SK-N-MC (cell line): Measurements from ENCODE around the gene MCM8.

Source experiments
- EZH2 ChIP-seq: fragments of 200-600 bp; sonication (generic); IDR thresholded peaks from one replicate; pipeline ENCODE4 v1.6.1; 2017; ENCODE audit warnings: antibody characterized with exemption
- POLR2AphosphoS5 ChIP-seq: IDR thresholded peaks from 2 replicates; pipeline ENCODE4 v1.6.1; 2012; ENCODE audit warnings: mild to moderate bottlenecking, low read depth, low read length, borderline replicate concordance

DNA sequence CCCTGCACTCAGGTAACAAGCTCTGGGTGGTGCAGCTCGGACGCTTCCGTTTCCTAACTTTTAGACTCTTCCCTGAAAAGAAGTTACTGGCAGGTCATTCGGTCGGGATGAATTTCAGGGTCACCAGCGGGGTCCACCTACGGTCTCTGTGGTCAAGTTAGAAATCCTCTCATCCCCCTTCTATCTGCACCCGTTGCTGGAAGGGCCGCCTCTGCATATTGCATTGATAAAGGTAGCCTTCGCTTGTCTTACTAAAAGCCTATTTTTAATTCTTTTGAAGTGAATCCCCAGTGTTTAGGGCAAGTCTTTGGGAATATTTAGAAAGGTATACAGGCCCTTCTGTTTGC, 56.1 kb downstream of the MCM8 start:
- TF ChIP-seq POLR2AphosphoS5 = no peak
- TF ChIP-seq EZH2 = no peak
